ENCODE data around the gene ASPRV1. TPM values are rescaled to one million over a fixed set of nuclear protein-coding genes. Genes with fewer than 3 reads are reported as not detected.

Gene ASPRV1
- polyA plus RNA-seq, 2 of the 4 experiments (the other 2 are of a cell fraction): 0.36 TPM

DNA sequence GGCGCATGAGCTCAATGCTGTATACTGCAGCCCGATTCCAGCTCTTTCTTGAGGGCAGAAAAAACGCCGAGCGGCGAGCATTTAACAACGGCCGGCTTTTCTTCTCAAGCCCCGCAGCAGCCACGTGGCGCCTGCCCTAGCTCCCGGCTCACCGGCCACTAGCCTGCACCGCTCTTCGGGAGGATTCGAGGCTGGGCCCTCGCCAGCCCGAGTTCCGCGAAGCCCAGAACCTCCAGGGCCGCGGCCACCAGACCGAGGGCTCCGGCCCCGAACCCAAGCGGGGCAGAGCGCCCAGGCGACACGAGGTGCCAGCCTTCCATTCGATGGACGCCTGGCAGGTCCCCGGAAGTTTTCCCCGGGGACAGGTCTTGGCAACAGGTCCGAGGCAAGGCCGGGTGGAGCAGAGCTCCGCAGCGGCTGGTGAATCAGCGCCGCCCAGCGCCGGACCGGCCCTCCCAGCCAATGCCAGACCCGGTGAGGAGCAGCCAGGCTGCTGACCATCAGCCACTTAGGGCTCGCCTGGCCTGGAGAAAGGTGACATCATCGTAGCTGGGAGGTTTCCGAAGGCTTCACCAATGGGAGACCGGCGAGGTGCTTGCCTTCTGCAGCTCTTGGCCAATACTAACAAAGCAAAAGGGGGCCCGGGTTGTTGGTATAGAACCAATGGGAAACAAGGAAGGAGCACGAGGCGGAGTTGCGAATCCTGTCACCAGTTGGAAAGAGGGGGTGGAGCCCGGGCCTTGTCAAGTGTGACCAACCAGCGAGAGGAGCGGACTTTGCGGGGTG lies 47.1 kb downstream of the ASPRV1 start:
- Histone ChIP-seq H3K27ac (peak overlapping the region; percentile 86 to 95), H3K4me3 (peak overlapping the region; percentile 57), H3K4me2 (peak overlapping the region; percentile 92), H3K4me1 (peaks cover 17% of the 10 kb centered on the region; the same call in 2 of the 3 replicates), H3K9me3 (no peaks in the 10 kb centered on the region)
- peak; percentile 94 to 95 for ATAC-seq
- ChIA-PET CTCF (interaction anchor here (0.6 to 7.2 kb wide), 22 partner anchors 19 to 450 kb away, joined by 3 to 161 read pairs (median 3); partner anchors contain the start of gene SNRNP27), POLR2A (interaction anchor here (0.5 to 4.1 kb wide), 42 partner anchors 9 to 477 kb away, joined by 3 to 87 read pairs (median 5); partner anchors contain the start of genes ANXA4, C2orf42, NFU1 and PCBP1)
- 2% methylated on average over 39 of the region's 56 CpGs for WGBS (ENCODE audit: missing lambda C conversion rate)
- peak; percentile 76 for FAIRE-seq
- peak; percentile 99 to 100 for DNase-seq (ENCODE audit: low read depth in 1 of 2, low spot score in 1 of 2)
- TF ChIP-seq EHMT2 (IDR thresholded peaks at IDR 0.05; ENCODE audit: low read depth) (no peak), ZSCAN20 (CRISPR knock-in tag; IDR thresholded peaks at IDR 0.05) (no peak), POLR2A (IDR thresholded peaks at IDR 0.05; ENCODE audit: low read length) (peak; percentile 88), HDAC2 (IDR thresholded peaks at IDR 0.05) (no peak), NR3C1 (IDR thresholded peaks at IDR 0.05) (no peak), EHF (CRISPR knock-in tag; IDR thresholded peaks at IDR 0.05) (no peak), SREBF2 (IDR thresholded peaks at IDR 0.05) (no peak), PHF8 (IDR thresholded peaks at IDR 0.05; ENCODE audit: borderline replicate concordance, low read depth) (peak; percentile 87; the same call in 1 of the 2 replicates), KDM1A (IDR thresholded peaks at IDR 0.05; ENCODE audit: low read depth) (no peak), ZFP36 (IDR thresholded peaks at IDR 0.05; ENCODE audit: borderline replicate concordance, partially characterized antibody) (no peak), TFCP2L1 (CRISPR knock-in tag; IDR thresholded peaks at IDR 0.05) (peak; percentile 86; the same call in 1 of the 2 replicates), MAZ (IDR thresholded peaks at IDR 0.05; ENCODE audit: borderline replicate concordance, low read depth, low read length) (no peak), FOXS1 (CRISPR knock-in tag; IDR thresholded peaks at IDR 0.05) (no peak), CHD2 (IDR thresholded peaks at IDR 0.05; ENCODE audit: low read length, partially characterized antibody) (no peak), HOXB13 (CRISPR knock-in tag; IDR thresholded peaks at IDR 0.05; ENCODE audit: low read depth) (peak; percentile 56; the same call in 1 of the 2 replicates), CBX8 (IDR thresholded peaks at IDR 0.05) (no peak), CBX2 (IDR thresholded peaks at IDR 0.05; ENCODE audit: borderline replicate concordance, low read depth) (no peak), GATA3 (IDR thresholded peaks at IDR 0.05; ENCODE audit: borderline replicate concordance) (no peak), RCOR1 (IDR thresholded peaks at IDR 0.05; ENCODE audit: low read depth, low read length) (no peak), ESRRA (IDR thresholded peaks at IDR 0.05; ENCODE audit: borderline replicate concordance, low read length) (no peak), RARB (CRISPR knock-in tag; IDR thresholded peaks at IDR 0.05) (peak; percentile 72; the same call in 1 of the 2 replicates), JUNB (IDR thresholded peaks at IDR 0.05) (no peak), FOSB (CRISPR knock-in tag; IDR thresholded peaks at IDR 0.05) (no peak; the same call in 1 of the 2 replicates), EP300 (IDR thresholded peaks at IDR 0.05) (no peak), ZC3H11A (IDR thresholded peaks at IDR 0.05) (no peak), JUN (IDR thresholded peaks at IDR 0.05) (peak; percentile 75 to 97; a peak in 4 of 5 replicates), RNF2 (IDR thresholded peaks at IDR 0.05; ENCODE audit: borderline replicate concordance, low read depth) (peak; percentile 92; the same call in 1 of the 2 replicates), BHLHE40 (IDR thresholded peaks at IDR 0.05; ENCODE audit: low read depth, low read length) (no peak), RFX5 (IDR thresholded peaks at IDR 0.05) (peak; percentile 98), MAFK (IDR thresholded peaks at IDR 0.05; ENCODE audit: partially characterized antibody) (no peak)
- TF ChIP-seq, protein P1, sequence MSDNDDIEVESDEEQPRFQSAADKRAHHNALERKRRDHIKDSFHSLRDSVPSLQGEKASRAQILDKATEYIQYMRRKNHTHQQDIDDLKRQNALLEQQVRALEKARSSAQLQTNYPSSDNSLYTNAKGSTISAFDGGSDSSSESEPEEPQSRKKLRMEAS (IDR thresholded peaks at IDR 0.05): peak; percentile 98
- TF ChIP-seq, protein P2, sequence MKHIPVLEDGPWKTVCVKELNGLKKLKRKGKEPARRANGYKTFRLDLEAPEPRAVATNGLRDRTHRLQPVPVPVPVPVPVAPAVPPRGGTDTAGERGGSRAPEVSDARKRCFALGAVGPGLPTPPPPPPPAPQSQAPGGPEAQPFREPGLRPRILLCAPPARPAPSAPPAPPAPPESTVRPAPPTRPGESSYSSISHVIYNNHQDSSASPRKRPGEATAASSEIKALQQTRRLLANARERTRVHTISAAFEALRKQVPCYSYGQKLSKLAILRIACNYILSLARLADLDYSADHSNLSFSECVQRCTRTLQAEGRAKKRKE (CRISPR knock-in tag; IDR thresholded peaks at IDR 0.05; ENCODE audit: low read depth): no peak
- TF ChIP-seq, protein P3, sequence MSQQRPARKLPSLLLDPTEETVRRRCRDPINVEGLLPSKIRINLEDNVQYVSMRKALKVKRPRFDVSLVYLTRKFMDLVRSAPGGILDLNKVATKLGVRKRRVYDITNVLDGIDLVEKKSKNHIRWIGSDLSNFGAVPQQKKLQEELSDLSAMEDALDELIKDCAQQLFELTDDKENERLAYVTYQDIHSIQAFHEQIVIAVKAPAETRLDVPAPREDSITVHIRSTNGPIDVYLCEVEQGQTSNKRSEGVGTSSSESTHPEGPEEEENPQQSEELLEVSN (IDR thresholded peaks at IDR 0.05; ENCODE audit: borderline replicate concordance, low read depth): peak; percentile 87; the same call in 1 of the 2 replicates
- TF ChIP-seq, protein P4, sequence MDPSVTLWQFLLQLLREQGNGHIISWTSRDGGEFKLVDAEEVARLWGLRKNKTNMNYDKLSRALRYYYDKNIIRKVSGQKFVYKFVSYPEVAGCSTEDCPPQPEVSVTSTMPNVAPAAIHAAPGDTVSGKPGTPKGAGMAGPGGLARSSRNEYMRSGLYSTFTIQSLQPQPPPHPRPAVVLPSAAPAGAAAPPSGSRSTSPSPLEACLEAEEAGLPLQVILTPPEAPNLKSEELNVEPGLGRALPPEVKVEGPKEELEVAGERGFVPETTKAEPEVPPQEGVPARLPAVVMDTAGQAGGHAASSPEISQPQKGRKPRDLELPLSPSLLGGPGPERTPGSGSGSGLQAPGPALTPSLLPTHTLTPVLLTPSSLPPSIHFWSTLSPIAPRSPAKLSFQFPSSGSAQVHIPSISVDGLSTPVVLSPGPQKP (IDR thresholded peaks at IDR 0.05; ENCODE audit: low read depth, low read length): no peak
- TF ChIP-seq, protein P5, sequence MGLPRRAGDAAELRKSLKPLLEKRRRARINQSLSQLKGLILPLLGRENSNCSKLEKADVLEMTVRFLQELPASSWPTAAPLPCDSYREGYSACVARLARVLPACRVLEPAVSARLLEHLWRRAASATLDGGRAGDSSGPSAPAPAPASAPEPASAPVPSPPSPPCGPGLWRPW (IDR thresholded peaks at IDR 0.05): no peak
- TF ChIP-seq, protein P6, sequence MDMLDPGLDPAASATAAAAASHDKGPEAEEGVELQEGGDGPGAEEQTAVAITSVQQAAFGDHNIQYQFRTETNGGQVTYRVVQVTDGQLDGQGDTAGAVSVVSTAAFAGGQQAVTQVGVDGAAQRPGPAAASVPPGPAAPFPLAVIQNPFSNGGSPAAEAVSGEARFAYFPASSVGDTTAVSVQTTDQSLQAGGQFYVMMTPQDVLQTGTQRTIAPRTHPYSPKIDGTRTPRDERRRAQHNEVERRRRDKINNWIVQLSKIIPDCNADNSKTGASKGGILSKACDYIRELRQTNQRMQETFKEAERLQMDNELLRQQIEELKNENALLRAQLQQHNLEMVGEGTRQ (IDR thresholded peaks at IDR 0.05): peak; percentile 53; the same call in 1 of the 2 replicates
